Activated T-helper 2 cell treated with anti-CD3 and anti-CD28 coated beads, Interferon-gamma antibody, Interleukin-2, Interleukin-4, amounts not matched to agents 10 μg/mL and 5 μg/mL and 100 μg/mL, durations not matched to agents 14 hours and 24 hours and 36 hours (primary cell): Measurements from ENCODE around the gene ABHD14A. TPM values are rescaled to one million over a fixed set of nuclear protein-coding genes. Genes with fewer than 3 reads are reported as not detected.

Source experiments
- DNase-seq: peaks from one replicate; pipeline ENCODE4 v3.0.0; 2021; ENCODE audit warnings: low spot score
- H3K27ac Mint-ChIP-seq: one replicate; pipeline ENCODE4 v1.8.0; 2021; ENCODE audit warnings: mixed read lengths
- H3K27me3 Mint-ChIP-seq: one replicate; pipeline ENCODE4 v1.8.0; 2021; ENCODE audit warnings: low read depth, mixed read lengths
- H3K36me3 Mint-ChIP-seq: one replicate; pipeline ENCODE4 v1.8.0; 2021; ENCODE audit warnings: low read depth, mixed read lengths
- H3K4me1 Mint-ChIP-seq: one replicate; pipeline ENCODE4 v1.8.0; 2021; ENCODE audit warnings: low read depth, mixed read lengths
- H3K4me3 Mint-ChIP-seq: one replicate; pipeline ENCODE4 v1.8.0; 2021; ENCODE audit warnings: low read depth, mild to moderate bottlenecking, moderate library complexity, mixed read lengths
- H3K9me3 Mint-ChIP-seq: one replicate; pipeline ENCODE4 v1.8.0; 2021; ENCODE audit warnings: mixed read lengths
- intact Hi-C: fragments of 100-400 bp; cut with micrococcal nuclease; formaldehyde crosslinking; loops from one replicate; pipeline ENCODE4 v1.15.1; 2023
- total RNA-seq: library from RNA; stranded (reverse); gene quantifications from 2 replicates; pipeline ENCODE4 v1.2.3, GENCODE V29; 2022

ABHD14A gene
- total RNA-seq, 1 donor from 2014 or later, result 13.5 TPM

DNA sequence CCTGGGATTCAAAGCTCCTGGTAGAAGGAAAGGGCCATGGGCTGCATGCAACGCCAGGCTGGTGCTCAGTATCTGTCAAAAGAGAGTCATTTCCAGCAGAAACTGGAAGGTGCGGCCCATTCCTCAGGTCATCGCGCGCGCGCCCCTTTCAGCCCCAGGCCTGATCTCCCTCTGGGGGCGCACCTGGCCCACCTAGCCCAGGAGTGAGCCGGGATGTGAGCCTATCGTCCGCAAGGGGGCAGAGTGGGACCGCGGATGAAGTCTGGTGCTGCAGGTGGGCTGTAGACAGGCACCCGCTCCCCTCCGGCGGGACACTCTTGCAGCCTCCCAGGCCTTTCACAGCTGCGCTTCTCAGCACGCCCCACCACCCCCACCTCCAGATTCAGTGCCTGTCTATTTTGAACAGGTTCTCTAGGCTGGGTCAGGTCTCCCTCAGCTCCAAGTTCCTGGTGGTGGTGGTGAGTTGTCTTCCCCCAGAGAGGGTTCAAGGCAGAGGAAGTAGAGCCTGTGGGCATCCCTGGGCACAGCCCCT, 26.6 kb downstream of the ABHD14A start:
- Mint-ChIP-seq H3K9me3 (no peaks in the 10 kb centered on the region), H3K27ac (no peak overlapping the region), H3K4me3 (no peak overlapping the region), H3K36me3 (no peaks in the 10 kb centered on the region), H3K4me1 (peaks cover 13% of the 10 kb centered on the region), H3K27me3 (peaks cover 17% of the 10 kb centered on the region)
- intact Hi-C loops, result loop anchor here (1.0 to 2.0 kb wide), 3 partner anchors 51 to 143 kb away; no protein-coding TSS in a partner anchor
- DNase-seq, result peak; percentile 77

DNA sequence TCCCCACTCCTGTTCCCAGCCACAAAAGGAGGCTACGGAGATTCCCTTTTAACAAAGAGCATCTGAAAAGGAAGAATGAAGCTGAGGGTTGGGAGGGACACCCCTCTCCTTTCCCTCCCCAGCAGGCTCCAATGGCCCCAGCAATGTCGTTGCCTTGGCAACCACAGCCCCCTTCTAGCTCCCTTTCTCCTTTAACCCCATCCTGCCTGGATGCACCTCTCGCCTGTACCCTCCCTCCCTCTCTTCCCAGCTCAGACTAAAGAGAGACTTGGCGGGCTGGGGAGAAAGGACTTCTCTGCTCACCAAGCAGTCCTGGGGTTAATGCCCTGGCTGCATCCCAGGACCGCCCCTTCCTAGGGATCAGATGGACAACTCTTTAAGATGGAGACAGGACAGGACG, 27.9 kb downstream of the ABHD14A start:
- intact Hi-C loops, result no loop called here
- DNase-seq, result no peak
- no peaks in the 10 kb centered on the region for H3K36me3 Mint-ChIP-seq
- peaks cover 14% of the 10 kb centered on the region for H3K27me3 Mint-ChIP-seq
- H3K4me3 Mint-ChIP-seq, result no peak overlapping the region
- H3K27ac Mint-ChIP-seq, result no peak overlapping the region
- H3K4me1 Mint-ChIP-seq, result peaks cover 15% of the 10 kb centered on the region
- H3K9me3 Mint-ChIP-seq, result no peaks in the 10 kb centered on the region

DNA sequence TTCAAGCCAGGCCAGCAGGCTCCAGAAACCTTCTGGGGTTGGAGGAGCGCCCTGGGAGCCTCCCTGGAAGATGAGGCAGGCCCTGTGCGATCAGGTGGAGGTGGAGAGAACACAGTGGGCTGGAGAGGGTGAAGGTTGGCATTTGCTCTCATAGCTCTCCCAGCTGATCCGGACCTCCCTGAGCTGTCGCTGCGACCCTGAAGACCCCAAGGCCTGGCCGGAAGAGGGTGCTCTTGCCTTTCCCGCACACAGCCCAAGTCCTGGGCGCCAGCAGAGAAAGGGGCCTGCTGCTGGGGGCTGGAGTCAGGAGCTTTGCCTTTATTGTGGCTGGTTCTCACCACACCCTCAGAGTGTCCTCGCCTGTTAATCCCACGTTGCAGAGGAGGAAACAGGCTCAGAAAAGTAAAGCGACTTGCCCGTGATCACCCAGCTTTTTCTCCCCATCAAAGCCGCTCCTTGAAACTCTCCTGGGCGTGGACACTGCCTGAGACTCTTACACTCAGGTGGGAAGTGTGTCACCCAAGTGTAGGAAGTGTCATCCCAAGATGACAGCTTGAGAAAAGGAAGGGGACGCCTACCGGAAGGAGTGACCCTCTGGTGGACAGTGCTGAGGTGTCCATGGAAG, 29.4 kb downstream of the ABHD14A start:
- Mint-ChIP-seq H3K4me3 (no peak overlapping the region), H3K27me3 (peaks cover 8% of the 10 kb centered on the region), H3K9me3 (no peaks in the 10 kb centered on the region), H3K27ac (no peak overlapping the region), H3K36me3 (no peaks in the 10 kb centered on the region), H3K4me1 (peaks cover 13% of the 10 kb centered on the region)
- DNase-seq, result no peak
- intact Hi-C loops, result no loop called here

DNA sequence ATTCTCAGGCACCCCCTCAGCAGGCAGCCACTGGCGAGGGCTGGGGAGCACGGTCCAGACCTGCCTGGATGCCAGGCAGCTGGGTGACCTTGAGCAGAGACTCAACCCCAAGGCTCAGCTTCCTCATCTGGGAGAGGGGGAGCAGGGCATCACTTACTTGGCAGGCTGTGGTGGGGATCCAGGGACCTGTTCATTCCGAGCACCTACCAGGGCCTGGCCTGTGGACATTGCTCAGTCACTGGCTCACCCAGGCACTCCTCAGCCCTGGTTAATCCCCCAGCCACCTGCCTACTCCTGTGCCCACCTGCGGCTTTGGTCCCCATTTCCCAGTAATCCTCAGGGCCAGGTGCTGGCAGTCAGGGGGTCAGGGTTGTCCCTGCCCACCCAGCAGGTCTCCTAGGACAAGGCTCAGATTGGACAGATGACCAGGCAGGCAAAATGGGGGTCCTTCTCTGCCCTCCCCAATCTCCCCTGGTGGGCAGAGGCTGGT, 30.1 kb downstream of the ABHD14A start:
- intact Hi-C loops, result no loop called here
- Mint-ChIP-seq H3K27ac (no peak overlapping the region), H3K36me3 (no peaks in the 10 kb centered on the region), H3K4me1 (peaks cover 13% of the 10 kb centered on the region), H3K9me3 (no peaks in the 10 kb centered on the region), H3K4me3 (no peak overlapping the region), H3K27me3 (peaks cover 3% of the 10 kb centered on the region)
- DNase-seq, result no peak

DNA sequence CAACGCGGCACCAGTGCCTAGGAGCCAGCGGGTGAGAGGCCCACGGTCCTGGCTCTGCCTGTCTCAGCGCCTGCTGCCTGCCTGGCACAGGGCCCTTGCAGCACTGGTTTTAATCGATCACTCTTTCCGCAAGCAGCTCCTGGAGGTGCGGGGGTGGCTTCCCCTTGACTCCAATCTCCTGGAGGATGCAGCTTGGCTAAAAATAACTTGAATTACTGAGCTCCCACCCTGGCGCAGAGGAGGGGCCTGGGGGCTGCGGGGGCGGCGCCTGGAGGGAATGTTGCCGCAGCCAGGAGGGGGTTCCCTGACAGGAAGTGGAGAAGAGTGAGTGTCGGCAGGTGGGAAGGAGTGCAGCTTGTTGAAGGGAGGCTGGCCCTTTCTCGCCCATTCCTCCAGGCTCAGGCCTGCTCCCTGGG, 30.7 kb downstream of the ABHD14A start:
- Mint-ChIP-seq H3K27ac (no peak overlapping the region), H3K36me3 (no peaks in the 10 kb centered on the region), H3K9me3 (no peaks in the 10 kb centered on the region), H3K4me3 (no peak overlapping the region), H3K27me3 (peaks cover 4% of the 10 kb centered on the region), H3K4me1 (peaks cover 13% of the 10 kb centered on the region)
- intact Hi-C loops, result no loop called here
- no peak for DNase-seq

DNA sequence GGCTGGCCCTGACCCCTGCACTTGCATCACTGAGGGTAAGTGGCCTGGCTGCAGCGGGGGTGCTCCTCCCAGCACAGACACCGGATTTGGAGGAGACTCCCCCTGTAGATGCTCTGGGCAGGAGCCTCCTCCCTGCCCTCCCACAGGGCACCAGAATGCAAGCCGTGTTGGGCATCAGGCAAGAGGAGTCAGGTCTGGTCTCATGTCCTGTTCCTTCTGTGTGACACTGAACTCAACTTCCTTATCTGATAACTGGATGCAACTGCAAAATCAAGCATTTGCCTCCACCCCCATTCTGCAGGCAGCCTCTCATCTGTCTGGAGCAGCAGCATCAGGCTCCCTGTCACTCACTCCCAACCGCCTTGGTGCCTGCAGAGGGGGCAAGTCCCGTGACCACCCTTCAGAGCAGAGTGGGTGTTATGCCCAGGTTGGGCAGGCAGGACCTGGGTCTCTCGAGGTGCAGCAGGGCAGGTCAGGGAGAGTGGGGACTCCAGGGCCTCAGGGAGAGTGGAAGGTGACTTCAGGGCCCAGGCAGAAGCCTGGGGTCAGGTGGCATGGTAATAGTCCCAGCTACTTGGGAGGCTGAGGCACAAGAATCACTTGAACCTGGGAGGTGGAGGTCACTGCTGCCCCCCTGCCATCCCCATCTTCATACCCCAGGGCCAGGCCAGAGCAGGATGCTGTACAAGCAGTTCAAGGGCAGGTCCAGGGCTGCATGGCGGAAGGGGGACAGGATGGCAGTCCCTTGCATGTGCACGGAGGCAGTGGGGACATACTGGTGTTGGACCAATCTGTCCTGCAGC, 31.4 kb downstream of the ABHD14A start:
- Mint-ChIP-seq H3K36me3 (no peaks in the 10 kb centered on the region), H3K4me3 (no peak overlapping the region), H3K27ac (no peak overlapping the region), H3K4me1 (peaks cover 13% of the 10 kb centered on the region), H3K27me3 (peaks cover 4% of the 10 kb centered on the region), H3K9me3 (no peaks in the 10 kb centered on the region)
- no peak for DNase-seq
- intact Hi-C loops, result no loop called here

DNA sequence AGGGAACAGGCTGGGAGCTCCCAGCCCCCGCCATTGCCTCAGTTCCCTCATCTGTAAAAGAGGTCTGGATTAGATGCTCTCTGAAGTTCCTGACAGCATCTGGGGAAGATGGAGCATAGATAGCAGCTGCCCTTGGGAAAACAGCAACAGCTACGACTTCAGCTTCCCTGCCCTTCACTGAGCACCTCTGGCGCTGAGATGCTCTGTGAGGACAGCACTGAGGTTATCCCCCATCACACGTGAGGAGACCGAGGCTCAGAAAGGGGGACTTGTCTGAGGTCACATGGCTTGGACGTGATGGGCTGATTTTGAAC, 31.9 kb downstream of the ABHD14A start:
- Mint-ChIP-seq H3K36me3 (no peaks in the 10 kb centered on the region), H3K4me1 (peaks cover 11% of the 10 kb centered on the region), H3K9me3 (no peaks in the 10 kb centered on the region), H3K27ac (no peak overlapping the region), H3K27me3 (peaks cover 4% of the 10 kb centered on the region), H3K4me3 (no peak overlapping the region)
- DNase-seq, result no peak
- intact Hi-C loops, result no loop called here

DNA sequence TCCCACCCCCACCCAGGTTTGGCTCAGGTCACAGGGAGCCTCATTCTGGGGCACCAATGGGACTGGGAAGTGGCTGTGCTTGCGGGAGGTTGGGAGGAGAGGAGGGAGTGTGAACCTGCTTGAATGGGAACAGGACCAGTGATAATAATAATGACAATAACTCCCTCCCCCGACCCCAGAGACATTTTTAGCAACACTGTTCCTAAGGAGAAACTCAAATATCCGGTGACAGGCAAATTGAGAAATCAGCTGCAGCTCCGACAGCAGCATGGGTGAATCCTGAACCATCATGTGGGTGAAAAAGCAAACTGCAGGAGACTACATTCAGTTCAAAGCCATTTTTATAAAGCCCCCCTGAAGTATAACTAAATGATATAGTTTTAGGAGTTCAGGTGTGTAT, 32.4 kb downstream of the ABHD14A start:
- Mint-ChIP-seq H3K27ac (no peak overlapping the region), H3K9me3 (no peaks in the 10 kb centered on the region), H3K27me3 (peaks cover 5% of the 10 kb centered on the region), H3K4me3 (no peak overlapping the region), H3K4me1 (peaks cover 9% of the 10 kb centered on the region), H3K36me3 (no peaks in the 10 kb centered on the region)
- intact Hi-C loops, result no loop called here
- DNase-seq, result no peak

DNA sequence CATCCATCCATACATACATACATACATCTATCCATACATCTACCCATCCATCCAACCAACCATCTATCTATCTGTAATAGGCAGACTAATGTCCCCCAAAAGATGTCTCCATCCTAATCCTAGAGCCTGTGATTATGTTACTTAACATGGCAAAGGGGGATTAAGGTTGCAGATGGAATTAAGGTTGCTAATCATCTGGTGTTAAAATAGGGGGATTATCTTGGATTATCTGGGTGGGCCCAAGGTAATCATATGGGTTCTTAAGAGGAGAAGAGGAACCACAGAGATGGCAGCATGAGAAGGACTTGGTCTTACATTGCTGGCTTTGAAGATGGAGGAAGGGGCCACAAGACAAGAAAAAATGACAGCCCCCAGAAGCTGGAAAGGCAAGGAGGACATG, 35.6 kb downstream of the ABHD14A start:
- intact Hi-C loops, result no loop called here
- Mint-ChIP-seq H3K9me3 (no peaks in the 10 kb centered on the region), H3K4me3 (no peak overlapping the region)

DNA sequence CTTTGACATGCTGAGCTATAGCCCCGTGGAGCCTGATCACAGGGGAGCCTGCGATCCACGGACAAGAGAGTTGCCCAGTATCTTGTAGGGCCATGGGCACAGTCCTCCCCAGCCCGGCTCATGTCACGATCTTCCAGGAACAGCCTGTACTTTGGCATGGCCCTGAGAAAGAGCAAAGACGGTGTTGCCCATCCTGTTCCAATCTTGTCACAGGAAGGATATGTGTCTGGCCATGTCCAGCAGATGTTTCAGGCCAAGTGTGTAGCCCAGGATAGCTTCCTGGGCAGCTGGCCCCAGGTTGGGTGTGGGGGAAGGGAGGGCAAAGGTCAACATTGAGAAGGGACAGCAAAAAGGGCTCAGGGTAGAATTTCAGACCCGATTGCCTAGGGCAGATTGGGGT, 37.8 kb downstream of the ABHD14A start:
- Mint-ChIP-seq H3K27ac (no peak overlapping the region), H3K36me3 (no peaks in the 10 kb centered on the region), H3K27me3 (peaks cover 4% of the 10 kb centered on the region), H3K9me3 (no peaks in the 10 kb centered on the region), H3K4me1 (no peaks in the 10 kb centered on the region), H3K4me3 (no peak overlapping the region)
- intact Hi-C loops, result no loop called here
- no peak for DNase-seq

More for the DNA sequence above, 35.6 kb downstream of the ABHD14A start:
- H3K27ac Mint-ChIP-seq, result no peak overlapping the region
- H3K4me1 Mint-ChIP-seq, result peaks cover 8% of the 10 kb centered on the region
- H3K27me3 Mint-ChIP-seq, result peaks cover 4% of the 10 kb centered on the region
- no peaks in the 10 kb centered on the region for H3K36me3 Mint-ChIP-seq
- DNase-seq, result no peak

DNA sequence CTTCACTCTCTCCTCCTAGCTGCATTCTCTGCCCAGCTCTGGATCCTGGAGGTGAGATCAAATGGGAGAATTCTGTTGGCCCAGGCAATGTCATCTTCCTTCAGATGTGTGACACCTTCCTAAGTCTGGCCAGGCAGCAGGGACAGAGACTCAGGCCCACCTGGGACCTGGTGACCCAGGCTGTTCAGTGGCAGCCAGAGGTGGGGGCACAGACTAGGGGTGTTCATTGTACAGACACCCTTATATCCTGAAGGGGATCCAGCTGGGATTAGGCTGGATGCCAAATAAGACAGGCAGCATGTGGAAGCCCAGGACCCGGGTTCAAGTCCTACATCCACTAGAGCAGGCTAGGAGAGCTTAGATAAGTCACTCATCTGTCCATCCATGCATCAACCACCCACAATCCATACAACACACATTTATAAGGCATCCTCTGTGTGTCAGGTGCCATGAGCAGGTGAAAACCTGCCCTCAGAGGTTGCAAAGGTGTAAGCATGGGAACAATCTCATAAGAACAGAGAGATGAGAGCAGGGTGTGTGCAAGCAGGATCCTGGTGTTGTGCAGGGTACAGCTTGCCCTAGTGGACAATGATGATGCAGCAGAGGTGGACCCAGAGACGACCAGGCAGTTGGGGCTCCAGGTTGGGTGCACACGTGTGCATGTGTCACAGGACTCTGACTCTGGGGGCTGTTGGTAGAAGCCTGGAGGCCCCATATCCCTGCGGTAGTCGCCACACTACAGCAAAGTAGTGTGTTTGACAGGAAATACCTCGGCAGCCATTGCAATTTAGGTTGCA, 39.1 kb downstream of the ABHD14A start:
- Mint-ChIP-seq H3K27ac (no peak overlapping the region), H3K36me3 (no peaks in the 10 kb centered on the region), H3K4me1 (no peaks in the 10 kb centered on the region), H3K27me3 (peaks cover 4% of the 10 kb centered on the region), H3K9me3 (no peaks in the 10 kb centered on the region), H3K4me3 (no peak overlapping the region)
- no peak for DNase-seq
- intact Hi-C loops, result no loop called here

DNA sequence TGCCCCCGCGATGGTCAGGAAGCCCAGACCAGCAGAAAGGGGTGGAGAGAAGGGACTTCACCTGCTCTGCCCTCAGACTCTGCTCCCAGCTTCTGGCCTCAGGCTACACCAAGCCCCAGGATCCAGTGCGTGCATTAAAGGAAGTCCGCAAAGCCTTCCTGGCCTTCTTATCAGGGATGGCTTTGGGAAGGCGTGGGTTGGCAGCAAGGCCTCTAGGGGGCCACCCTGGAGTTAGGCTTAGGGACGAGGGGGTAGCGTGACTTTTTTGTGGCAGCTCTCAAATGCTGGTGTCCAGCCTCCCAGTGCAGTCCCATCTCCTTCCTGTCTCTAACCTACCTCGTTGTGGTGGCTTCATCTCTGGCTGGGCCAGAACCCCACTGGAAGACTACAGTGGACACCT, 39.7 kb downstream of the ABHD14A start:
- H3K27ac Mint-ChIP-seq, result no peak overlapping the region
- no peaks in the 10 kb centered on the region for H3K9me3 Mint-ChIP-seq
- no peak for DNase-seq
- intact Hi-C loops, result no loop called here
- no peaks in the 10 kb centered on the region for H3K36me3 Mint-ChIP-seq
- no peak overlapping the region for H3K4me3 Mint-ChIP-seq
- H3K4me1 Mint-ChIP-seq, result no peaks in the 10 kb centered on the region
- H3K27me3 Mint-ChIP-seq, result peaks cover 4% of the 10 kb centered on the region
